ENCODE measurements around the gene RGS18. TPM values are rescaled to one million over a fixed set of nuclear protein-coding genes. Genes with fewer than 3 reads are reported as not detected.

Gene RGS18
- total and polyA plus RNA-seq, 4 donors: 1.4 to 16.2 (median 7.5) TPM

- DNase-seq (no peak), ATAC-seq (ENCODE audit: insufficient read depth, low FRiP score) (no peak)
- no peaks in the 10 kb centered on the region for H3K9me3 ChIP-seq (ENCODE audit: control insufficient read depth in 4 of 4, insufficient read depth in 3 of 4, low read length in 3 of 4)
- no peak for TF ChIP-seq CTCF (IDR thresholded peaks at IDR 0.05; ENCODE audit: control extremely low read depth, extremely low read depth)
- WGBS, 2 donors: 87 to 94% methylated on average over 1 of the region's 1 CpG
- H3K9ac ChIP-seq (ENCODE audit: insufficient read depth in 1 of 2, low read length in 2 of 2): no peak overlapping the region
- no peaks in the 10 kb centered on the region for H3K36me3 ChIP-seq (ENCODE audit: control insufficient read depth in 4 of 4, insufficient read depth in 4 of 4, low read length in 4 of 4)
- no peaks in the 10 kb centered on the region for H3K4me1 ChIP-seq (ENCODE audit: control insufficient read depth in 5 of 5, insufficient read depth in 5 of 5, low read length in 5 of 5)
- no peaks in the 10 kb centered on the region for H3K27me3 ChIP-seq (ENCODE audit: control insufficient read depth in 3 of 3, insufficient read depth in 3 of 3, low read length in 2 of 3)
- no peak overlapping the region for H3K4me3 ChIP-seq
- H3K27ac ChIP-seq (ENCODE audit: low read depth in 1 of 2, low read length in 1 of 2): no peak overlapping the region
Measured at GRCh38 chr1:192183788-192184187, 25.5 kb downstream of the RGS18 start.

GRCh38 chr1:192186197-192186596 lies 27.9 kb downstream of the RGS18 start:
- no peaks in the 10 kb centered on the region for H3K36me3 ChIP-seq (ENCODE audit: control insufficient read depth in 4 of 4, insufficient read depth in 4 of 4, low read length in 4 of 4)
- DNase-seq (peak in 2 of 3 donors; percentile 34 to 68), ATAC-seq (ENCODE audit: insufficient read depth, low FRiP score) (no peak)
- H3K9me3 ChIP-seq (ENCODE audit: control insufficient read depth in 4 of 4, insufficient read depth in 3 of 4, low read length in 3 of 4): no peaks in the 10 kb centered on the region
- H3K27me3 ChIP-seq (ENCODE audit: control insufficient read depth in 3 of 3, insufficient read depth in 3 of 3, low read length in 2 of 3): no peaks in the 10 kb centered on the region
- no peak for TF ChIP-seq CTCF (IDR thresholded peaks at IDR 0.05; ENCODE audit: control extremely low read depth, extremely low read depth)
- no peak overlapping the region for H3K27ac ChIP-seq (ENCODE audit: low read depth in 1 of 2, low read length in 1 of 2)
- 52 to 65% methylated on average over 4 of the region's 4 CpGs for WGBS, 2 donors
- no peak overlapping the region for H3K9ac ChIP-seq (ENCODE audit: insufficient read depth in 1 of 2, low read length in 2 of 2)
- no peaks in the 10 kb centered on the region for H3K4me1 ChIP-seq (ENCODE audit: control insufficient read depth in 5 of 5, insufficient read depth in 5 of 5, low read length in 5 of 5)
- H3K4me3 ChIP-seq: no peak overlapping the region

GRCh38 chr1:192190066-192190465 lies 31.8 kb downstream of the RGS18 start:
- no peak for DNase-seq
- no peaks in the 10 kb centered on the region for H3K4me1 ChIP-seq (ENCODE audit: control insufficient read depth in 5 of 5, insufficient read depth in 5 of 5, low read length in 5 of 5)
- no peaks in the 10 kb centered on the region for H3K9me3 ChIP-seq (ENCODE audit: control insufficient read depth in 4 of 4, insufficient read depth in 3 of 4, low read length in 3 of 4)
- H3K4me3 ChIP-seq: no peak overlapping the region
- 89 to 92% methylated on average over 2 of the region's 2 CpGs for WGBS, 2 donors
- TF ChIP-seq CTCF (IDR thresholded peaks at IDR 0.05; ENCODE audit: control extremely low read depth, extremely low read depth): no peak
- no peaks in the 10 kb centered on the region for H3K36me3 ChIP-seq (ENCODE audit: control insufficient read depth in 4 of 4, insufficient read depth in 4 of 4, low read length in 4 of 4)
- H3K9ac ChIP-seq (ENCODE audit: insufficient read depth in 1 of 2, low read length in 2 of 2): no peak overlapping the region
- H3K27ac ChIP-seq (ENCODE audit: low read depth in 1 of 2, low read length in 1 of 2): no peak overlapping the region
- H3K27me3 ChIP-seq (ENCODE audit: control insufficient read depth in 3 of 3, insufficient read depth in 3 of 3, low read length in 2 of 3): no peaks in the 10 kb centered on the region
- no peak for ATAC-seq (ENCODE audit: insufficient read depth, low FRiP score)

GRCh38 chr1:192201303-192201702 lies 43.0 kb downstream of the RGS18 start:
- ATAC-seq (ENCODE audit: insufficient read depth, low FRiP score) (no peak), DNase-seq (no peak)
- Histone ChIP-seq H3K36me3 (ENCODE audit: control insufficient read depth in 4 of 4, insufficient read depth in 4 of 4, low read length in 4 of 4) (no peaks in the 10 kb centered on the region), H3K4me1 (ENCODE audit: control insufficient read depth in 5 of 5, insufficient read depth in 5 of 5, low read length in 5 of 5) (no peaks in the 10 kb centered on the region), H3K27me3 (ENCODE audit: control insufficient read depth in 3 of 3, insufficient read depth in 3 of 3, low read length in 2 of 3) (no peaks in the 10 kb centered on the region), H3K27ac (ENCODE audit: low read depth in 1 of 2, low read length in 1 of 2) (no peak overlapping the region), H3K9ac (ENCODE audit: insufficient read depth in 1 of 2, low read length in 2 of 2) (no peak overlapping the region), H3K4me3 (no peak overlapping the region), H3K9me3 (ENCODE audit: control insufficient read depth in 4 of 4, insufficient read depth in 3 of 4, low read length in 3 of 4) (peaks cover 0 to 4% (median 2%) of the 10 kb centered on the region in 4 donors)
- WGBS, 2 donors: 98 to 99% methylated on average over 5 of the region's 5 CpGs
- no peak for TF ChIP-seq CTCF (IDR thresholded peaks at IDR 0.05; ENCODE audit: control extremely low read depth, extremely low read depth)

Measured in lung (tissue), 12 donors.